KOPT-K1 (cell line): ENCODE results near the gene TCF7L1.

ENCODE experiments used
- H3K27ac ChIP-seq: fragments of 200-600 bp; sonication (generic); 2 replicates; pipeline ENCODE4 v1.5.1; 2016; ENCODE audit warnings: antibody characterized with exemption, mild to moderate bottlenecking, low read depth, low read length; ENCODE audit not compliant: poor library complexity, severe bottlenecking
- H3K36me3 ChIP-seq: fragments of 200-600 bp; sonication (generic); 2 replicates; pipeline ENCODE4 v1.5.1; 2017; ENCODE audit warnings: antibody characterized with exemption, mild to moderate bottlenecking, low read length, moderate library complexity; ENCODE audit not compliant: insufficient read depth
- H3K9me3 ChIP-seq: fragments of 200-600 bp; sonication (generic); 2 replicates; pipeline ENCODE4 v1.5.1; 2017; ENCODE audit warnings: antibody characterized with exemption, low read length, mild to moderate bottlenecking; ENCODE audit not compliant: insufficient read depth, poor library complexity, severe bottlenecking

TCF7L1 gene

GRCh38 chr2:85344356-85344954 lies 211.3 kb downstream of the TCF7L1 start:
- no peak overlapping the region for H3K27ac ChIP-seq
- H3K36me3 ChIP-seq, result peaks cover 58% of the 10 kb centered on the region
- H3K9me3 ChIP-seq, result no peaks in the 10 kb centered on the region

GRCh38 chr2:85347599-85347998 lies 214.4 kb downstream of the TCF7L1 start:
- H3K36me3 ChIP-seq, result peaks cover 78% of the 10 kb centered on the region

GRCh38 chr2:85353876-85354285 lies 220.7 kb downstream of the TCF7L1 start:
- peak overlapping the region; percentile 66 for H3K27ac ChIP-seq

More at GRCh38 chr2:85347599-85347998, 214.4 kb downstream of the TCF7L1 start:
- no peaks in the 10 kb centered on the region for H3K9me3 ChIP-seq
- H3K27ac ChIP-seq, result no peak overlapping the region

GRCh38 chr2:85354286-85355072 lies 221.3 kb downstream of the TCF7L1 start, which contains the start of the genes ELMOD3 and RETSAT:
ELMOD3 (plus strand) TSS chr2:85354769; CDS start chr2:85357199, 2,430 bp downstream.
RETSAT (minus strand) TSS chr2:85354528; CDS start chr2:85354507, 21 bp downstream.
- Histone ChIP-seq H3K27ac (peak within 1 kb of the TSS; percentile 66), H3K36me3 (peaks cover 40% of the 10 kb centered on the region), H3K9me3 (no peaks in the 10 kb centered on the region)

More at GRCh38 chr2:85353876-85354285, 220.7 kb downstream of the TCF7L1 start:
- Histone ChIP-seq H3K36me3 (peaks cover 46% of the 10 kb centered on the region), H3K9me3 (no peaks in the 10 kb centered on the region)

DNA sequence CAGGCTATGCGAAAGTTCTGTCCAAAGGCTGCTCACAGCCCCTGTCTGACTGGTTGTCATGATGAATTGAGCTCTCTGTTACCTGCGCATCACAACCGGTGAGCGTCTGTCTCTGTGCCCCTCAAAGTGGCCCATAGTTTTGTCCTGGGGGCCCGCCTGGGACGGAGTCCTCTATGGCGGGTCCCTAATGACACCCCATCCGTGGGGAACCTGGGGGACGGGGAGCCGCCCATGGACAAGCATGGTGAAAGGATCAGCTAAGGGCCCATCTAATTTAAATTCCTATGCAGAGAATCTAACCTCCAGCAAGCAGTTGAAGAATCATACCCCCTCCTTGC lies 221.8 kb downstream of the TCF7L1 start:
- Histone ChIP-seq H3K9me3 (no peaks in the 10 kb centered on the region), H3K36me3 (peaks cover 35% of the 10 kb centered on the region), H3K27ac (peak overlapping the region; percentile 66)

- Histone ChIP-seq H3K27ac (peak overlapping the region; percentile 66), H3K36me3 (peaks cover 30% of the 10 kb centered on the region), H3K9me3 (no peaks in the 10 kb centered on the region)
These were observed 222.3 kb downstream of the TCF7L1 start for GRCh38 chr2:85355521-85355920.

DNA sequence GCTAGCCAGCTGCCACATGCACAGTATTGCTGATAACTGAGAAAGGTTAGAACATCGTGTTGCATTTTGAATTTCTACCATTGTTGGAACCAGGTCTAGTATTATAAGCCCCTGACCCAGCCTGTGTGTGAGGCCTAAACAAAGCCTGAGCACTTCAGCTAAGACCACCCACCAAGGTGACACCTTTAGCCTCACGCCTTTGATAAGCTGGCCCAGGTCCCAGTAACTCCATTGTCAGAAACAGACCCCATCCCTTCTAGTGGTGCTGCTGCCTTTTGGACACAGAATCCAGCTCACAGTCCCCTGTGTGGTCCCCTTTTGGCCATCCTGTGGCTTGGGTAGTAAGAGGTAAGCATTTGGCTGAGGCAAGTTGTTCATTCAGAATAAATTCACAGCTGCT lies 223.0 kb downstream of the TCF7L1 start:
- Histone ChIP-seq H3K27ac (no peak overlapping the region), H3K36me3 (peaks cover 23% of the 10 kb centered on the region)

GRCh38 chr2:85357736-85358135 lies 224.5 kb downstream of the TCF7L1 start:
- no peak overlapping the region for H3K27ac ChIP-seq
- peaks cover 28% of the 10 kb centered on the region for H3K36me3 ChIP-seq
- H3K9me3 ChIP-seq, result no peaks in the 10 kb centered on the region

More for the DNA sequence above, 223.0 kb downstream of the TCF7L1 start:
- no peaks in the 10 kb centered on the region for H3K9me3 ChIP-seq
